HG02884 (cell line): ENCODE measurements around the gene RAPGEF2.
A peak's percentile ranks its signal among the peaks of the same experiment; 100 is the strongest.

Source experiments
- ATAC-seq: cut with Tn5 transposase; IDR thresholded peaks from one replicate; pipeline ENCODE4 v1.9.1; 2021; ENCODE audit warnings: mild to moderate bottlenecking, moderate library complexity; ENCODE audit not compliant: unreplicated experiment

The RAPGEF2 gene

DNA sequence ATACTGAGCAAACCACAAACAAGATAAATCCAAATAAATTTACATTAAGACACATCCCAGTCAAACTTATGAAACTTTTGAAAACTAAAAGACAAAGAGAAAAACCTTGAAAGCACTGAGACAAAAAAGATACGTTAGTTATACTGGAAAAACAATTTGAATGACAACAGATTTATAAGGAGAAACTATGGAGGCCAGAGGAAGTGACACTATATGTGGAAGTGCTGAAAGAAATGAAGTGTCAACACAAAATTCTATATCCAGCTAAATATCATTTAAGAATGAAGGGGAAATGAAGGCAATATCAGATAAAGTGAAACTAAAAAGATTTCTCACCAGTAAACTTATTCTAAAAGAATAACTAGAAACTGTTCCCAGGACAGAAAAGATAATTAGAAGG is 283.7 kb downstream of the RAPGEF2 start:
- no peak for ATAC-seq

GRCh38 chr4:159389756-159390155 is 286.9 kb downstream of the RAPGEF2 start:
- ATAC-seq = no peak

GRCh38 chr4:159390648-159391047 is 287.8 kb downstream of the RAPGEF2 start:
- ATAC-seq = no peak

DNA sequence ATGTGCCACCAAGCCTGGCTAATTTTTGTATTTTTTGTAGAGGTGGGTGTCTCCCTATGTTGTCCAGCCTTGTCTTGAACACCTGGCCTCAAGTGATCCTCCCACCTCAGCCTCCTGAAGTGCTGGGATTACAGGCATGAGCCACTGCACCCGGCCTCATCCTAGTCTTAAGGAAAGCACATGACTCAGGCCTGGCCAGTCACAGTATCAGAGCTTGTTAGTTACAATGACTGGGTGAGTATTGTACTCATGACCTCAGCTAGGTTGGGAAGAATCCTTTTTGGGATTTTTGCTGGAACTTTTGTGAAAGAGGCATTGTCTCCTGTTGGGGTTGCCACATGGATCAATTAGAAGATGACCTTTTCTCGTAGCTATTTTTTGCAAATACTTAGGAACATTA is 292.8 kb downstream of the RAPGEF2 start:
- no peak for ATAC-seq

GRCh38 chr4:159396151-159396550 is 293.3 kb downstream of the RAPGEF2 start:
- no peak for ATAC-seq

GRCh38 chr4:159398236-159398638 is 295.4 kb downstream of the RAPGEF2 start:
- ATAC-seq = no peak

DNA sequence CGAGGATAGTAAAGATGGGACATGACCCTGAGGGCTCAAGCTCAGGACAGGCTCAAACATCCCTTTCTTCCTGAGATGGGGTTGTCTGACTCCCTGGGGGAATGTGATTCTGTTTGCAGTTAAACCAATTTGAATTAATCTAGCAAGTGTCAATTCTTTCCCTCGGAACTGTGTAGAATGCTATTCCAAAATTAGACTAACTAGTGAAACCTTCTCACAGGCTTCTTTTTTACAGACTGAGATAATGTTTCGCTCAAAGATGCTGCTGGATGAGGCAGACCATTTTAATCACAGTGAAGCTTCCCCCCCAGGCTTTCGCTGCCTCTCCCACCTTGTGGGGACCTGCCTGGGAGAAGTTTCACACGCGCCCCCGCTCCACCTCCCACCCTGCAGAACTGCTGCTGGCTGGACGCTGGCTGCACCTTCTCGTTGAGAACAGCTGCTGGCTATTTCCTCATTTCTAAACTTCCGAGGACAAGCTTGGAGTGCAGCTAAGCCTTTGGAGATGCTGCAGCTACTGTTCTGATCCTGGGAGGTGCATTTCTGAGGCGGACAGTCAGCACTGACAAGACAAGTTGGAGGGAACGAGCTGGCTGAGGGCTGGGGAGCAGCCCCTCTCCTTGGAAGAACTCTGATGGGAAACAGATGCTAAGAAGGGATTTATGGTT is 297.8 kb downstream of the RAPGEF2 start:
- peak; percentile 55 for ATAC-seq

GRCh38 chr4:159401226-159401712 is 298.4 kb downstream of the RAPGEF2 start:
- peak; percentile 18 for ATAC-seq

GRCh38 chr4:159401791-159402380 is 299.0 kb downstream of the RAPGEF2 start:
- no peak for ATAC-seq
